Progenitor cell of endocrine pancreas (in vitro differentiated cells): ENCODE measurements around the gene REST. TPM values are rescaled to one million over a fixed set of nuclear protein-coding genes. Genes with fewer than 3 reads are reported as not detected.
A peak's percentile ranks its signal among the peaks of the same experiment; 100 is the strongest.

ENCODE experiments used
- DNase-seq: peaks from one replicate; pipeline ENCODE4 v3.0.0; 2021; ENCODE audit warnings: low spot score; ENCODE audit not compliant: unreplicated experiment
- H3K27ac Mint-ChIP-seq: 2 replicates; pipeline ENCODE4 v1.8.0; 2021; ENCODE audit warnings: mild to moderate bottlenecking, moderate library complexity, mixed read lengths
- H3K27me3 Mint-ChIP-seq: 2 replicates; pipeline ENCODE4 v1.8.0; 2021; ENCODE audit warnings: mixed read lengths
- H3K36me3 Mint-ChIP-seq: 2 replicates; pipeline ENCODE4 v1.8.0; 2022; ENCODE audit warnings: mixed read lengths; ENCODE audit not compliant: insufficient read depth
- H3K4me1 Mint-ChIP-seq: 2 replicates; pipeline ENCODE4 v1.8.0; 2021; ENCODE audit warnings: low read depth, mixed read lengths
- H3K4me3 Mint-ChIP-seq: 2 replicates; pipeline ENCODE4 v1.8.0; 2021; ENCODE audit warnings: low read depth, mild to moderate bottlenecking, moderate library complexity, mixed read lengths
- H3K9me3 Mint-ChIP-seq: 2 replicates; pipeline ENCODE4 v1.8.0; 2021; ENCODE audit warnings: low read depth, mixed read lengths
- CTCF ChIP-seq: fragments of 200-600 bp; sonication (generic); IDR thresholded peaks from one replicate; pipeline ENCODE4 v1.5.0; 2021; ENCODE audit warnings: antibody characterized with exemption, mild to moderate bottlenecking; ENCODE audit not compliant: unreplicated experiment
- long read RNA-seq: library from polyadenylated mRNA; unstranded; transcript quantifications from one replicate; pipeline ENCODE4 v2.0.0, GENCODE V29; 2020
- total RNA-seq: library from RNA; stranded (reverse); gene quantifications from 2 replicates; pipeline ENCODE4 v1.2.1, GENCODE V29; 2021

REST gene
- 92.0 and 95.7 TPM in 2 replicates for total RNA-seq
- long read RNA-seq, full-length matches to known transcripts = 11 of 44 reads
- long read RNA-seq, partial matches to known transcripts = 5 of 44 reads
- long read RNA-seq, other reads (novel, unspliced or antisense) = 28 of 44 reads

DNA sequence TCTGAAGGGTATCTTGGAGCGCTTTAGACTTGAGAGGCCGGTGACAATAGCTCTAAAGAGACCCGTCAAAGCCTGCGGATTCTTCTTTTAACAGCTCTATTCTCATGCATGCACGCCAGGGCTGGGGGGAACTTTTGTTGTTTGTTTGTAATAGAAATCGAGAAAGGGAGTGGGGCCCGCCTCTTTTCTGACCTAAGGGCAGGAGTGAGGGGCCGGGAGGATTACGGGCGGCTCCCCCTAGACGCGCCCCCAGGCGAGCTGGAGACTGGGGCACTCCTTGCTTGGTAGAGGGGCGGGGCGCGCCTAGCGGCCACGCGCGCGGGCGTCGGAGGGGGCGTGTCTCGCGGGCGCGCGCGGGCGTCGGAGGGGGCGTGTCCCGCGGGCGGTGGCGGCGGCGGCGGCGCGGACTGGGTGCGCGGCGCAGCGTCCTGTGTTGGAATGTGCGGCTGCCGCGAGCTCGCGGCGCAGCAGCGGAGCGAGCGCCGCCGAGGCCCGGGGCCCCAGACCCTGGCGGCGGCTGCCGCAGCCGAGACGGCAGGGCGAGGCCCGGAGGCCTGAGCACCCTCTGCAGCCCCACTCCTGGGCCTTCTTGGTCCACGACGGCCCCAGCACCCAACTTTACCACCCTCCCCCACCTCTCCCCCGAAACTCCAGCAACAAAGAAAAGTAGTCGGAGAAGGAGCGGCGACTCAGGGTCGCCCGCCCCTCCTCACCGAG, at the start of gene REST:
REST (plus strand) TSS at position 412 of the 717 bp plus-strand sequence. CDS start 2,739 bp downstream, outside the sequence.
- no peaks in the 10 kb centered on the region for H3K9me3 Mint-ChIP-seq
- H3K36me3 Mint-ChIP-seq = peaks cover 7% of the 10 kb centered on the region
- H3K4me1 Mint-ChIP-seq = peaks cover 30% of the 10 kb centered on the region
- peak within 1 kb of the TSS; percentile 93 for H3K27ac Mint-ChIP-seq
- DNase-seq = peak; percentile 76
- peaks cover 21% of the 10 kb centered on the region for H3K27me3 Mint-ChIP-seq
- TF ChIP-seq CTCF = no peak
- H3K4me3 Mint-ChIP-seq = peak within 1 kb of the TSS; percentile 93

- TF ChIP-seq CTCF = no peak
- H3K4me1 Mint-ChIP-seq = no peaks in the 10 kb centered on the region
- peaks cover 5% of the 10 kb centered on the region for H3K27me3 Mint-ChIP-seq
- no peaks in the 10 kb centered on the region for H3K36me3 Mint-ChIP-seq
- no peaks in the 10 kb centered on the region for H3K9me3 Mint-ChIP-seq
- DNase-seq = no peak
- no peak overlapping the region for H3K27ac Mint-ChIP-seq
- H3K4me3 Mint-ChIP-seq = no peak overlapping the region
These were observed 47.9 kb upstream of the REST start for GRCh38 chr4:56859841-56860240.

GRCh38 chr4:56860781-56861180, 46.9 kb upstream of the REST start:
- no peak for DNase-seq
- Mint-ChIP-seq H3K9me3 (no peaks in the 10 kb centered on the region), H3K36me3 (no peaks in the 10 kb centered on the region), H3K27ac (no peak overlapping the region), H3K4me3 (no peak overlapping the region), H3K4me1 (no peaks in the 10 kb centered on the region), H3K27me3 (peaks cover 5% of the 10 kb centered on the region)
- no peak for TF ChIP-seq CTCF

DNA sequence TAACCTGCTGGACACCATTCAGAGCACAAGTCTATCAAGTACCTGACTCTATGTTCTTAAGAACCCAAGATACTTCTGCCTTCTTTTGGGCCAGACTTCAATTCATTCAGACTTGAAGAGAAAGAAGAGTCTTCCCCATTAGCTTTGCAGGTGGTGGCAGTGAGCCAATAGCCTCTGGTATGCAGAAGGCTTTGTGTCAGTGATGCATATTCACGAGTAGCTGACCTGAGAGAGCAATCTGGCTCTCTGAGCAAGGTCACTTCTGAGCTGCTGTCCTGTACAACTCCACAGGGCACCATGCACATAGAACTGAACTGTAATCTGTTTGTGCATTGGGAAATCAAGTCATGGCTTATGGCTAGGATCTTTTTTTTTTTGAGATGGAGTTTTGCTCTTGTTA, 46.3 kb upstream of the REST start:
- no peaks in the 10 kb centered on the region for H3K36me3 Mint-ChIP-seq
- no peak overlapping the region for H3K4me3 Mint-ChIP-seq
- no peaks in the 10 kb centered on the region for H3K9me3 Mint-ChIP-seq
- no peak for DNase-seq
- no peak for TF ChIP-seq CTCF
- H3K27ac Mint-ChIP-seq = no peak overlapping the region
- no peaks in the 10 kb centered on the region for H3K4me1 Mint-ChIP-seq
- peaks cover 5% of the 10 kb centered on the region for H3K27me3 Mint-ChIP-seq

GRCh38 chr4:56863441-56864139, 44.1 kb upstream of the REST start:
- no peaks in the 10 kb centered on the region for H3K9me3 Mint-ChIP-seq
- H3K27me3 Mint-ChIP-seq = no peaks in the 10 kb centered on the region
- DNase-seq = no peak
- no peaks in the 10 kb centered on the region for H3K4me1 Mint-ChIP-seq
- H3K4me3 Mint-ChIP-seq = no peak overlapping the region
- no peak for TF ChIP-seq CTCF
- no peak overlapping the region for H3K27ac Mint-ChIP-seq
- no peaks in the 10 kb centered on the region for H3K36me3 Mint-ChIP-seq
